HEK293 (cell line): ENCODE results near the gene DHFR.

Experiments used
- RBAK ChIP-seq: fragments of 450-650 bp; formaldehyde crosslinking; IDR thresholded peaks from 2 replicates; pipeline ENCODE4 v1.5.1; 2016; ENCODE audit warnings: missing biosample characterization, missing genetic modification characterization
- ZNF433 ChIP-seq: fragments of 450-650 bp; formaldehyde crosslinking; IDR thresholded peaks from 2 replicates; pipeline ENCODE4 v1.5.1; 2016; ENCODE audit warnings: missing biosample characterization, missing genetic modification characterization, low read depth
- TF ChIP-seq, protein P1 (sequence below): fragments of 450-650 bp; formaldehyde crosslinking; IDR thresholded peaks from 2 replicates; pipeline ENCODE4 v1.5.1; 2016; ENCODE audit warnings: missing biosample characterization, missing genetic modification characterization
- TF ChIP-seq, protein P2 (sequence below): fragments of 450-650 bp; formaldehyde crosslinking; IDR thresholded peaks from 2 replicates; pipeline ENCODE4 v1.5.1; 2016; ENCODE audit warnings: missing biosample characterization, missing genetic modification characterization

DNA sequence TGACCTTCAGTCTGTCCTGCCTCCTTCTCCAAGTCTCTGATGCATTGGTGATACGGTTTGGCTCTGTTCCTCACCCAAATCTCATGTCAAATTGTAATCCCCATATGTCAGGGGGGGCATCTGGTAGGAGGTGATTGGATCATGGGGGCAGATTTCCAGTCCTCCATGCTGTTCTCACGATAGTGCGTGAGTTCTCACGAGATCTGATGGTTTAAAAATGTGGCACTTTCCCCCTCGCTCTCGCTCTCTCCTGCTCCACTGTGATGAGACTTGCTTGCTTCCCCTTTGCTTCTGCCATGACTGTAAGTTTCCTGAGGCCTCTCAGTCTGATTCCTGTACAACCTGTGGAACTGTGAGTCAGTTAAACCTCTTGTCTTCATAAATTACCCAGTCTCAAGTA lies 70.0 kb downstream of the DHFR start:
- TF ChIP-seq, protein P1, sequence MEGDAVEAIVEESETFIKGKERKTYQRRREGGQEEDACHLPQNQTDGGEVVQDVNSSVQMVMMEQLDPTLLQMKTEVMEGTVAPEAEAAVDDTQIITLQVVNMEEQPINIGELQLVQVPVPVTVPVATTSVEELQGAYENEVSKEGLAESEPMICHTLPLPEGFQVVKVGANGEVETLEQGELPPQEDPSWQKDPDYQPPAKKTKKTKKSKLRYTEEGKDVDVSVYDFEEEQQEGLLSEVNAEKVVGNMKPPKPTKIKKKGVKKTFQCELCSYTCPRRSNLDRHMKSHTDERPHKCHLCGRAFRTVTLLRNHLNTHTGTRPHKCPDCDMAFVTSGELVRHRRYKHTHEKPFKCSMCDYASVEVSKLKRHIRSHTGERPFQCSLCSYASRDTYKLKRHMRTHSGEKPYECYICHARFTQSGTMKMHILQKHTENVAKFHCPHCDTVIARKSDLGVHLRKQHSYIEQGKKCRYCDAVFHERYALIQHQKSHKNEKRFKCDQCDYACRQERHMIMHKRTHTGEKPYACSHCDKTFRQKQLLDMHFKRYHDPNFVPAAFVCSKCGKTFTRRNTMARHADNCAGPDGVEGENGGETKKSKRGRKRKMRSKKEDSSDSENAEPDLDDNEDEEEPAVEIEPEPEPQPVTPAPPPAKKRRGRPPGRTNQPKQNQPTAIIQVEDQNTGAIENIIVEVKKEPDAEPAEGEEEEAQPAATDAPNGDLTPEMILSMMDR (tag by site-specific recombination) = no peak
- TF ChIP-seq, protein P2, sequence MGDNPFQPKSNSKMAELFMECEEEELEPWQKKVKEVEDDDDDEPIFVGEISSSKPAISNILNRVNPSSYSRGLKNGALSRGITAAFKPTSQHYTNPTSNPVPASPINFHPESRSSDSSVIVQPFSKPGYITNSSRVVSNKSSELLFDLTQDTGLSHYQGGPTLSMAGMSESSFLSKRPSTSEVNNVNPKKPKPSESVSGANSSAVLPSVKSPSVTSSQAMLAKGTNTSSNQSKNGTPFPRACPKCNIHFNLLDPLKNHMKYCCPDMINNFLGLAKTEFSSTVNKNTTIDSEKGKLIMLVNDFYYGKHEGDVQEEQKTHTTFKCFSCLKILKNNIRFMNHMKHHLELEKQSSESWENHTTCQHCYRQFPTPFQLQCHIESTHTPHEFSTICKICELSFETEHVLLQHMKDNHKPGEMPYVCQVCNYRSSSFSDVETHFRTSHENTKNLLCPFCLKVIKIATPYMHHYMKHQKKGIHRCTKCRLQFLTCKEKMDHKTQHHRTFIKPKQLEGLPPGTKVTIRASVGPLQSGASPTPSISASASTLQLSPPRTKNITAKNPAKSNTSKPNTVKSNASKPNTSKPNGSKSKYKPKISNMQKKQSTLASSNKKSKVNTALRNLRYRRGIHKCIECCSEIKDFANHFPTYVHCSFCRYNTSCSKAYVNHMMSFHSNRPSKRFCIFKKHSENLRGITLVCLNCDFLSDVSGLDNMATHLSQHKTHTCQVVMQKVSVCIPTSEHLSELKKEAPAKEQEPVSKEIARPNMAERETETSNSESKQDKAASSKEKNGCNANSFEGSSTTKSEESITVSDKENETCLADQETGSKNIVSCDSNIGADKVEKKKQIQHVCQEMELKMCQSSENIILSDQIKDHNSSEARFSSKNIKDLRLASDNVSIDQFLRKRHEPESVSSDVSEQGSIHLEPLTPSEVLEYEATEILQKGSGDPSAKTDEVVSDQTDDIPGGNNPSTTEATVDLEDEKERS = no peak
- TF ChIP-seq RBAK (tag by site-specific recombination) (no peak), ZNF433 (no peak)
